Activated CD8-positive, alpha-beta memory T cell treated with anti-CD3 and anti-CD28 coated beads for 24 hours (primary cell): ENCODE data around the gene CLEC20A.
A peak's percentile ranks its signal among the peaks of the same experiment; 100 is the strongest.

Source experiments
- DNase-seq: peaks from one replicate; pipeline ENCODE4 v3.0.0-alpha.2; 2020

The CLEC20A gene

GRCh38 chr1:178528953-178529335, 32.2 kb upstream of the CLEC20A start:
- DNase-seq = no peak

- DNase-seq = no peak
These were observed 31.6 kb upstream of the CLEC20A start for GRCh38 chr1:178528228-178528952.

GRCh38 chr1:178527117-178527516, 30.4 kb upstream of the CLEC20A start:
- no peak for DNase-seq

- no peak for DNase-seq
These were observed 24.5 kb upstream of the CLEC20A start for GRCh38 chr1:178521241-178521640.

- no peak for DNase-seq
These were observed 24.0 kb upstream of the CLEC20A start for GRCh38 chr1:178520803-178521202.

- DNase-seq = no peak
These were observed 22.1 kb upstream of the CLEC20A start for GRCh38 chr1:178518894-178519293.

- no peak for DNase-seq
These were observed 19.3 kb upstream of the CLEC20A start for GRCh38 chr1:178516110-178516509.

GRCh38 chr1:178513278-178513983, 16.7 kb upstream of the CLEC20A start:
- no peak for DNase-seq

GRCh38 chr1:178512566-178513277, 16.0 kb upstream of the CLEC20A start, which contains the start of gene TEX35:
TSS of gene TEX35 (plus strand) at chr1:178513109. CDS start at chr1:178513189, 80 bp downstream.
- no peak for DNase-seq

- DNase-seq = no peak
These were observed 13.4 kb upstream of the CLEC20A start for GRCh38 chr1:178510155-178510554.

GRCh38 chr1:178509414-178510007, 12.7 kb upstream of the CLEC20A start:
- no peak for DNase-seq

GRCh38 chr1:178506669-178507068, 9.9 kb upstream of the CLEC20A start:
- no peak for DNase-seq

GRCh38 chr1:178506177-178506576, 9.4 kb upstream of the CLEC20A start:
- DNase-seq = no peak

- no peak for DNase-seq
These were observed 7.5 kb upstream of the CLEC20A start for GRCh38 chr1:178504286-178504685.

GRCh38 chr1:178503849-178504248, 7.1 kb upstream of the CLEC20A start:
- no peak for DNase-seq

GRCh38 chr1:178503316-178503715, 6.6 kb upstream of the CLEC20A start:
- peak; percentile 33 for DNase-seq

GRCh38 chr1:178502856-178503255, 6.1 kb upstream of the CLEC20A start:
- peak; percentile 5 for DNase-seq

- DNase-seq = peak; percentile 30
These were observed 5.6 kb upstream of the CLEC20A start for GRCh38 chr1:178502330-178502714.

- peak; percentile 74 for DNase-seq
These were observed 5.1 kb upstream of the CLEC20A start for GRCh38 chr1:178501705-178502329.

GRCh38 chr1:178500936-178501554, 4.3 kb upstream of the CLEC20A start:
- DNase-seq = peak; percentile 17

GRCh38 chr1:178500091-178500770, 3.5 kb upstream of the CLEC20A start:
- peak; percentile 19 for DNase-seq
